ENCODE measurements around the gene ZFP64. TPM values are rescaled to one million over a fixed set of nuclear protein-coding genes. Genes with fewer than 3 reads are reported as not detected.

Gene ZFP64
- total RNA-seq, result 10 to 100 TPM in 3 of 7 donors, 1 to 10 TPM in 4; 6.7 to 13.4 (median 9.8) TPM
- 10 to 100 TPM in 1 of 2 donors, 1 to 10 TPM in 1; 6.3 to 16.4 TPM for polyA plus RNA-seq
- long read RNA-seq, donor 1, transcript ZFP64-201 (6 exons, 3,264 nt), result major isoform, 5 of 19 reads
- long read RNA-seq, donor 1, partial matches to known transcripts, result 3 of 19 reads
- long read RNA-seq, donor 1, other reads (novel, unspliced or antisense), result 5 of 19 reads
- long read RNA-seq, donor 2, partial matches to known transcripts, result 0 of 6 reads
- long read RNA-seq, donor 2, other reads (novel, unspliced or antisense), result 0 of 6 reads
- long read RNA-seq, donor 3, transcript ZFP64-201 (6 exons, 3,264 nt), result major isoform, 19 of 27 reads
- long read RNA-seq, donor 3, partial matches to known transcripts, result 1 of 27 reads
- long read RNA-seq, donor 3, other reads (novel, unspliced or antisense), result 6 of 27 reads

DNA sequence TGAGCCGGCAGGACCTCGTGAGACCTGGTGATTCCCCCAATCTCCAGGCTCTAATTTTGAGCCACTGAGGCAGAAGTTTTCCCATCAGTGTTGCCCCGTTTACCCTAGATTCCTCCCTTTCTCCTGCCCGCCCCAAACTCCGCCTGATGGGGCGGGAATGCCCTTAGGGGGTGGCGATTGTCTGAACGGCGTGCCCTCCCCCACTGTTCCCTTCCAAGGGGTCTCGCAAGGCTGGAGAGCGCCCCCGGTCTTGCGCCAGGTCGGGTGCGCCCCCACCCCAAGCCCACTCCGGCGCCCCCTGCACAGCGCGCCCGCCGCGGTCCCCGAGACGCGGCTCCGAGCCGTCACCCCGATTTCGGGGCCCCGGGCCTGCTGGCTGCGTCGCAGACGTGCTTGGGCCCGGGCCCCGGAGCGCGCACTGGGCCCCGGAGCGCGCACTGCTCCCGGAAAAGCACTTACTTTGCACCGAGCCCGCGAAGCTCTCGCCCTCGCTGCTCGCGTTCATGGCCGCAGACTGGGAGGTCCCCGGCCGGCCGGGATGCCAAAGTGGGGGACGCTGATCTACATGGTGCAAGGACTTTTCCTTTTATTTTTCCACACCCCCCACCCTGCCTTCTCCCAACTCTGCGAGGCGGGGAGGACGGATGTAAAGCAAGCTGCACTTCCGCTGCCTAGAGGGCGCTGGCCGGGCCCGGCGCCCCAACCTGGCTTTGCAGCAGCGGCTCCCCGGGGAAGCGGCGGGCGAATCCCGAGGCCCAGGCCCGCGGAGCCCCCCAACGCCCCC, at the start of gene ZFP64:
Gene ZFP64, minus strand, starts transcription at position 648 of the 784 bp plus-strand sequence. Its CDS starts 143 bp downstream, at position 505.
- no peaks in the 10 kb centered on the region for H3K27me3 ChIP-seq
- H3K9me3 ChIP-seq, result no peaks in the 10 kb centered on the region
- peak within 1 kb of the TSS; percentile 78 to 85 for H3K27ac ChIP-seq
- no peaks in the 10 kb centered on the region for H3K4me1 ChIP-seq (ENCODE audit: insufficient read depth)
- TF ChIP-seq POLR2A (IDR thresholded peaks at IDR 0.05) (no peak), EP300 (IDR thresholded peaks at IDR 0.05) (no peak)
- TF ChIP-seq, protein P1, sequence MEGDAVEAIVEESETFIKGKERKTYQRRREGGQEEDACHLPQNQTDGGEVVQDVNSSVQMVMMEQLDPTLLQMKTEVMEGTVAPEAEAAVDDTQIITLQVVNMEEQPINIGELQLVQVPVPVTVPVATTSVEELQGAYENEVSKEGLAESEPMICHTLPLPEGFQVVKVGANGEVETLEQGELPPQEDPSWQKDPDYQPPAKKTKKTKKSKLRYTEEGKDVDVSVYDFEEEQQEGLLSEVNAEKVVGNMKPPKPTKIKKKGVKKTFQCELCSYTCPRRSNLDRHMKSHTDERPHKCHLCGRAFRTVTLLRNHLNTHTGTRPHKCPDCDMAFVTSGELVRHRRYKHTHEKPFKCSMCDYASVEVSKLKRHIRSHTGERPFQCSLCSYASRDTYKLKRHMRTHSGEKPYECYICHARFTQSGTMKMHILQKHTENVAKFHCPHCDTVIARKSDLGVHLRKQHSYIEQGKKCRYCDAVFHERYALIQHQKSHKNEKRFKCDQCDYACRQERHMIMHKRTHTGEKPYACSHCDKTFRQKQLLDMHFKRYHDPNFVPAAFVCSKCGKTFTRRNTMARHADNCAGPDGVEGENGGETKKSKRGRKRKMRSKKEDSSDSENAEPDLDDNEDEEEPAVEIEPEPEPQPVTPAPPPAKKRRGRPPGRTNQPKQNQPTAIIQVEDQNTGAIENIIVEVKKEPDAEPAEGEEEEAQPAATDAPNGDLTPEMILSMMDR (IDR thresholded peaks at IDR 0.05), result peak in 2 of 3 donors; percentile 27 to 49
- peak; percentile 65 to 79 (median 74) for DNase-seq
- 0 to 1% (median 0%) methylated on average over 54 to 70 of the region's 70 CpGs for WGBS, 3 donors
- H3K4me3 ChIP-seq, result peak within 1 kb of the TSS; percentile 78
- no peaks in the 10 kb centered on the region for H3K36me3 ChIP-seq
- intact Hi-C loops (cut with DNase I), result no loop called here

DNA sequence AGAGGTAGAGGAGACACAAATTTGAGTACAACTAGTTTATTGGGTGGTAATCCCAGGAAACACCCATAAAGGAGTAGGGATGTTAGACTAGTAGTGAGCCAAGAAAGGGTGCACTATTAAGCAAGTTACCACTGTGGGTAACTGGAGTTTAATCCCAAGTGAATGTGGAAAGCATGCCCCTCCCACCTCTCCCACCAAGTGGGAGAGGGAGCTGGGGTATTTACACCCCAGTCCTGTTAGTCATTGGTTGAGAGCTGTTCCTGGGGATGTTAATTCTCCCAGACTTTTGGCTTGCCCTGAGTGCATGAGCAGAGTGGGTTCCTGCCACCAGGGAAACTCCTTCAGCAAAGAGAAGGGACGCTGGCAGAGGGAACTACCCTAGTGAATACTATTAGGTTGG, 49.2 kb upstream of the ZFP64 start:
- intact Hi-C loops (cut with DNase I), result no loop called here
- Histone ChIP-seq H3K4me3 (no peak overlapping the region), H3K9me3 (no peaks in the 10 kb centered on the region), H3K4me1 (ENCODE audit: insufficient read depth) (no peaks in the 10 kb centered on the region), H3K36me3 (no peaks in the 10 kb centered on the region), H3K27ac (no peak overlapping the region), H3K27me3 (no peaks in the 10 kb centered on the region)
- WGBS, 3 donors, result 94 to 100% (median 95%) methylated on average over 1 of the region's 1 CpG
- TF ChIP-seq POLR2A (IDR thresholded peaks at IDR 0.05) (no peak), EP300 (IDR thresholded peaks at IDR 0.05) (no peak)
- TF ChIP-seq, protein P1 (IDR thresholded peaks at IDR 0.05), result no peak
- DNase-seq, result no peak

DNA sequence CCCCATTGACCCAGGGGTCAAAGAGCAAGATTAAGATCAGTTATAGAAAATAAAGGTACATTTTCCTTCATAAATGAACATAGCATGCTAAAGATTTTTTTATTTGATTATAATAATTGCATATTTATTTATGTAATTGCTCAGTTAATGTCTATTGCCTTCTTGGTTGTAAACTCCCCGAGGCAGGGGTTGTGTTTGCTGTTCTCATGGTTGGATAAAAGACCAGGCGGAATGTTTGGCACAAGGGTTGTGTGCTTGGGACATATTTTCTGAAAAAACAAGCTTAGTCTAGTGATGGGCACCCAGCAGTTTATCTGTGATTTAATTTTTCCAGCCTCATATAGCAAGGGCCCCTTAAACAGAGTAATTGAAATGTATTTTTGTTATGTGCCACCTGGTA, 47.5 kb upstream of the ZFP64 start:
- DNase-seq, result no peak
- intact Hi-C loops (cut with DNase I), result no loop called here
- Histone ChIP-seq H3K36me3 (no peaks in the 10 kb centered on the region), H3K4me3 (no peak overlapping the region), H3K27ac (no peak overlapping the region), H3K27me3 (no peaks in the 10 kb centered on the region), H3K9me3 (no peaks in the 10 kb centered on the region), H3K4me1 (ENCODE audit: insufficient read depth) (no peaks in the 10 kb centered on the region)
- 75 to 90% (median 82%) methylated on average over 2 of the region's 2 CpGs for WGBS, 3 donors
- TF ChIP-seq POLR2A (IDR thresholded peaks at IDR 0.05) (no peak), EP300 (IDR thresholded peaks at IDR 0.05) (no peak)
- TF ChIP-seq, protein P1 (IDR thresholded peaks at IDR 0.05), result no peak

DNA sequence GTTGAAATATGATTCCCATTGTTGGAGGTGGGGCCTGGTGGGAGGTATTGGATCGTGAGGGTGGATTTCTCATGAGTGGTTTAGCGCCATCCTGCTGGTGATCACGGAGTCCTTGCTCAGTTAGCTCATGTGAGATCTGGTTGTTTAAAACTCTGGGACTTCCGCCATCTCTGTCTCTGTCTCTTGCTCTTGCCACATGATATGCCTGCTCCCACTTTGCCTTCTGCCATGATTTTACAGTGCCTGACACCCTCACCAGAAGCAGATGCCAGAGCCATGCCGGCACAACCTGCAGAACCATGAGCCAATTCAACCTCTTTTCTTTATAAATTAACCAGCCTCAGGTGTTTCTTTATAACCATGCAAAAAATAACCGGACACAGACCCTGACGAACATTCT, 44.7 kb upstream of the ZFP64 start:
- TF ChIP-seq POLR2A (IDR thresholded peaks at IDR 0.05), result no peak
- TF ChIP-seq EP300 (IDR thresholded peaks at IDR 0.05), result no peak
- TF ChIP-seq, protein P1 (IDR thresholded peaks at IDR 0.05), result no peak
- no peak for DNase-seq
- H3K36me3 ChIP-seq, result no peaks in the 10 kb centered on the region
- no peak overlapping the region for H3K27ac ChIP-seq
- WGBS, 3 donors, result 93 to 95% (median 94%) methylated on average over 7 of the region's 7 CpGs
- H3K4me3 ChIP-seq, result no peak overlapping the region
- no peaks in the 10 kb centered on the region for H3K27me3 ChIP-seq
- no peaks in the 10 kb centered on the region for H3K9me3 ChIP-seq
- H3K4me1 ChIP-seq (ENCODE audit: insufficient read depth), result no peaks in the 10 kb centered on the region
- intact Hi-C loops (cut with DNase I), result no loop called here
